HL-60 (cell line): ENCODE data around the gene TTL.

Source experiments
- GABPA ChIP-seq: IDR thresholded peaks from 2 replicates; pipeline ENCODE4 v1.6.1; 2012; ENCODE audit warnings: low read depth
- POLR2AphosphoS5 ChIP-seq: IDR thresholded peaks from 2 replicates; pipeline ENCODE4 v1.6.1; 2012; ENCODE audit warnings: low read depth
- SPI1 ChIP-seq: IDR thresholded peaks from 2 replicates; pipeline ENCODE4 v1.6.1; 2012; ENCODE audit warnings: low read depth, mild to moderate bottlenecking, borderline replicate concordance
- TF ChIP-seq, protein P1 (sequence below): IDR thresholded peaks from 2 replicates; pipeline ENCODE4 v1.6.1; 2012; ENCODE audit warnings: low read depth; ENCODE audit not compliant: insufficient replicate concordance
- TF ChIP-seq, protein P2 (sequence below): IDR thresholded peaks from one replicate; pipeline ENCODE4 v1.5.1; 2011; ENCODE audit warnings: low read length, control low read depth, inconsistent platforms; ENCODE audit not compliant: insufficient read depth

DNA sequence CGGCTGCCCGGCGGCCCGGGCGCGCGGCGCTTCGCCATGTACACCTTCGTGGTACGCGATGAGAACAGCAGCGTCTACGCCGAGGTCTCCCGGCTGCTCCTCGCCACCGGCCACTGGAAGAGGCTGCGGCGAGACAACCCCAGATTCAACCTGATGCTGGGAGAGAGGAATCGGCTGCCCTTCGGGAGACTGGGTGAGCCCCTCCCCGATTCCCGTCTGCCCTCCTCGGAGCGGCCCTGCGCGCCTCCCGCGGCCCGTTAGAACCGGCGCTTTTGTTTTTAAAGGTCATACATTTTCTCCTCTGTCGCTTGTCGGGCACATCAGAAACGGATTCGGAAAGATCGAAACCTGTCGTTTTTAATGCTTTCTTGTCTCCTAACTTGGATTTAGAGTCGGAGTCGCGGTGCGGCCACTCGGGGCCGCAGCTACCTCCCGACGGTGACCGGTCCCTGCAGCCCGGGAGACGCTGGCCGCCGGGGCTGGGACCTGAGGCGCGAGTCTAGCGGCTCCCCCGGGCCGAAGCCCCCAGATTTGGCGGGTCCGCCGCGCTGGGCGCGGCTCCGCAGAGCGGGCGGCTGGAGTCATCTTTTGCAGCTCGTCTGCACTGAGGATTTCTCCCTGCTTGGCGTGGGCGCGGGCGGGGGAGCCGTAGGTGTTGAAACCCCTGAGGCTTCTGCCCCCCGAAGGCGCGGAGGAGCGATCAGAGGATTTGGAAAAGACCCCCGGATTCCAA is 519 bp downstream of the TTL start:
- TF ChIP-seq, protein P1, sequence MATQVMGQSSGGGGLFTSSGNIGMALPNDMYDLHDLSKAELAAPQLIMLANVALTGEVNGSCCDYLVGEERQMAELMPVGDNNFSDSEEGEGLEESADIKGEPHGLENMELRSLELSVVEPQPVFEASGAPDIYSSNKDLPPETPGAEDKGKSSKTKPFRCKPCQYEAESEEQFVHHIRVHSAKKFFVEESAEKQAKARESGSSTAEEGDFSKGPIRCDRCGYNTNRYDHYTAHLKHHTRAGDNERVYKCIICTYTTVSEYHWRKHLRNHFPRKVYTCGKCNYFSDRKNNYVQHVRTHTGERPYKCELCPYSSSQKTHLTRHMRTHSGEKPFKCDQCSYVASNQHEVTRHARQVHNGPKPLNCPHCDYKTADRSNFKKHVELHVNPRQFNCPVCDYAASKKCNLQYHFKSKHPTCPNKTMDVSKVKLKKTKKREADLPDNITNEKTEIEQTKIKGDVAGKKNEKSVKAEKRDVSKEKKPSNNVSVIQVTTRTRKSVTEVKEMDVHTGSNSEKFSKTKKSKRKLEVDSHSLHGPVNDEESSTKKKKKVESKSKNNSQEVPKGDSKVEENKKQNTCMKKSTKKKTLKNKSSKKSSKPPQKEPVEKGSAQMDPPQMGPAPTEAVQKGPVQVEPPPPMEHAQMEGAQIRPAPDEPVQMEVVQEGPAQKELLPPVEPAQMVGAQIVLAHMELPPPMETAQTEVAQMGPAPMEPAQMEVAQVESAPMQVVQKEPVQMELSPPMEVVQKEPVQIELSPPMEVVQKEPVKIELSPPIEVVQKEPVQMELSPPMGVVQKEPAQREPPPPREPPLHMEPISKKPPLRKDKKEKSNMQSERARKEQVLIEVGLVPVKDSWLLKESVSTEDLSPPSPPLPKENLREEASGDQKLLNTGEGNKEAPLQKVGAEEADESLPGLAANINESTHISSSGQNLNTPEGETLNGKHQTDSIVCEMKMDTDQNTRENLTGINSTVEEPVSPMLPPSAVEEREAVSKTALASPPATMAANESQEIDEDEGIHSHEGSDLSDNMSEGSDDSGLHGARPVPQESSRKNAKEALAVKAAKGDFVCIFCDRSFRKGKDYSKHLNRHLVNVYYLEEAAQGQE: no peak
- TF ChIP-seq, protein P2, sequence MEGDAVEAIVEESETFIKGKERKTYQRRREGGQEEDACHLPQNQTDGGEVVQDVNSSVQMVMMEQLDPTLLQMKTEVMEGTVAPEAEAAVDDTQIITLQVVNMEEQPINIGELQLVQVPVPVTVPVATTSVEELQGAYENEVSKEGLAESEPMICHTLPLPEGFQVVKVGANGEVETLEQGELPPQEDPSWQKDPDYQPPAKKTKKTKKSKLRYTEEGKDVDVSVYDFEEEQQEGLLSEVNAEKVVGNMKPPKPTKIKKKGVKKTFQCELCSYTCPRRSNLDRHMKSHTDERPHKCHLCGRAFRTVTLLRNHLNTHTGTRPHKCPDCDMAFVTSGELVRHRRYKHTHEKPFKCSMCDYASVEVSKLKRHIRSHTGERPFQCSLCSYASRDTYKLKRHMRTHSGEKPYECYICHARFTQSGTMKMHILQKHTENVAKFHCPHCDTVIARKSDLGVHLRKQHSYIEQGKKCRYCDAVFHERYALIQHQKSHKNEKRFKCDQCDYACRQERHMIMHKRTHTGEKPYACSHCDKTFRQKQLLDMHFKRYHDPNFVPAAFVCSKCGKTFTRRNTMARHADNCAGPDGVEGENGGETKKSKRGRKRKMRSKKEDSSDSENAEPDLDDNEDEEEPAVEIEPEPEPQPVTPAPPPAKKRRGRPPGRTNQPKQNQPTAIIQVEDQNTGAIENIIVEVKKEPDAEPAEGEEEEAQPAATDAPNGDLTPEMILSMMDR: no peak
- TF ChIP-seq POLR2AphosphoS5 (no peak), GABPA (no peak), SPI1 (no peak)
